Measurements from ENCODE around the gene HEATR5A. TPM values are rescaled to one million over a fixed set of nuclear protein-coding genes. Genes with fewer than 3 reads are reported as not detected.

HEATR5A gene
- polyA plus RNA-seq, 1 of the 3 experiments (the other 2 are of a cell fraction), result 7.1 TPM

GRCh38 chr14:31360919-31361662 is 59.3 kb downstream of the HEATR5A start:
- Histone ChIP-seq H3K9ac (peak overlapping the region; percentile 23; the same call in 1 of the 2 replicates), H3K4me3 (ENCODE audit: low read depth in 2 of 2, low read length in 1 of 2) (no peak overlapping the region), H3K9me3 (no peaks in the 10 kb centered on the region), H3K9me2 (no peaks in the 10 kb centered on the region), H3K79me2 (ENCODE audit: insufficient read depth) (no peaks in the 10 kb centered on the region), H3F3A (replicated peaks; ENCODE audit: insufficient read depth) (peaks cover 19% of the 10 kb centered on the region), H4K20me1 (ENCODE audit: insufficient read depth) (no peaks in the 10 kb centered on the region), H3K36me3 (replicated peaks in 1 of 2; ENCODE audit: control insufficient read depth in 1 of 2, insufficient read depth in 2 of 2, low read length in 1 of 2) (peaks cover 9 to 20% of the 10 kb centered on the region in 2 experiments), H3K4me1 (ENCODE audit: control insufficient read depth in 1 of 2, insufficient read depth in 2 of 2, low read depth in 1 of 2, low read length in 1 of 2) (peaks cover 0 to 14% of the 10 kb centered on the region in 2 experiments; a peak in 1 of 4 replicates), H2AFZ (ENCODE audit: low read depth) (peak overlapping the region; percentile 32; the same call in 1 of the 2 replicates), H3K27me3 (ENCODE audit: insufficient read depth) (no peaks in the 10 kb centered on the region), H3K4me2 (no peak overlapping the region), H3K27ac (ENCODE audit: low read depth in 2 of 2, low read length in 1 of 2) (peak overlapping the region in 1 of 2 experiments; percentile 71; a peak in 2 of 4 replicates)
- TF ChIP-seq FOSL2 (IDR thresholded peaks at IDR 0.05; ENCODE audit: borderline replicate concordance, low read depth) (0 out of 2 replicates have a peak, but pooled peaks have one; percentile 1), MXI1 (IDR thresholded peaks at IDR 0.05; ENCODE audit: low read depth, low read length) (no peak)
- no peak for DNase-seq
- WGBS (ENCODE audit: low lambda C conversion rate), result 91% methylated on average over 3 of the region's 3 CpGs
- ChIA-PET CTCF (interaction anchor here (2.5 to 3.3 kb wide), 2 partner anchors 89 to 153 kb away, joined by 7 to 12 read pairs; partner anchors contain the start of gene HECTD1), POLR2A (no interaction called here)

- TF ChIP-seq GATA2 (CRISPR knock-in tag; IDR thresholded peaks at IDR 0.05) (no peak), RAD21 (IDR thresholded peaks at IDR 0.05; ENCODE audit: low read length) (no peak), NRF1 (IDR thresholded peaks at IDR 0.05; ENCODE audit: low read depth, low read length) (no peak), ELF1 (IDR thresholded peaks at IDR 0.05) (no peak), FOXJ3 (CRISPR knock-in tag; IDR thresholded peaks at IDR 0.05) (no peak), REST (IDR thresholded peaks at IDR 0.05; ENCODE audit: low read depth, low read length) (no peak), MEF2A (IDR thresholded peaks at IDR 0.05; ENCODE audit: borderline replicate concordance, low read depth) (no peak), MXI1 (IDR thresholded peaks at IDR 0.05; ENCODE audit: low read depth, low read length) (no peak), FOSL2 (IDR thresholded peaks at IDR 0.05; ENCODE audit: borderline replicate concordance, low read depth) (no peak), JUND (IDR thresholded peaks at IDR 0.05) (no peak), TCF12 (IDR thresholded peaks at IDR 0.05) (no peak), EP300 (IDR thresholded peaks at IDR 0.05; ENCODE audit: borderline replicate concordance in 1 of 2, low read depth in 1 of 2, low read length in 1 of 2) (no peak), TAF1 (IDR thresholded peaks at IDR 0.05; ENCODE audit: borderline replicate concordance, low read depth, low read length) (no peak), CTCF (IDR thresholded peaks at IDR 0.05) (no peak), RFX5 (IDR thresholded peaks at IDR 0.05; ENCODE audit: low read length) (no peak), POLR2AphosphoS5 (IDR thresholded peaks at IDR 0.05; ENCODE audit: low read depth, low read length) (no peak)
- H3K27me3 ChIP-seq (ENCODE audit: insufficient read depth), result no peaks in the 10 kb centered on the region
- DNase-seq, result no peak
- H3K9me2 ChIP-seq, result no peaks in the 10 kb centered on the region
- peaks cover 9 to 23% of the 10 kb centered on the region in 2 experiments for H3K36me3 ChIP-seq (replicated peaks in 1 of 2; ENCODE audit: control insufficient read depth in 1 of 2, insufficient read depth in 2 of 2, low read length in 1 of 2)
- H2AFZ ChIP-seq (ENCODE audit: low read depth), result no peak overlapping the region
- no peaks in the 10 kb centered on the region for H3K79me2 ChIP-seq (ENCODE audit: insufficient read depth)
- ChIA-PET POLR2A (no interaction called here), CTCF (interaction anchor here (1.4 to 1.6 kb wide), 2 partner anchors 10 to 27 kb away, joined by 4 to 5 read pairs; no protein-coding TSS in a partner anchor)
- H3K27ac ChIP-seq (ENCODE audit: low read depth in 2 of 2, low read length in 1 of 2), result peak overlapping the region in 1 of 2 experiments; percentile 34; a peak in 2 of 4 replicates
- H3F3A ChIP-seq (replicated peaks; ENCODE audit: insufficient read depth), result peaks cover 19% of the 10 kb centered on the region
- no peak overlapping the region for H3K4me3 ChIP-seq (ENCODE audit: low read depth in 2 of 2, low read length in 1 of 2)
- H4K20me1 ChIP-seq (ENCODE audit: insufficient read depth), result no peaks in the 10 kb centered on the region
- peaks cover 0 to 14% of the 10 kb centered on the region in 2 experiments; a peak in 1 of 4 replicates for H3K4me1 ChIP-seq (ENCODE audit: control insufficient read depth in 1 of 2, insufficient read depth in 2 of 2, low read depth in 1 of 2, low read length in 1 of 2)
- H3K9ac ChIP-seq, result no peak overlapping the region
- WGBS (ENCODE audit: low lambda C conversion rate), result 45% methylated on average over 3 of the region's 3 CpGs
- H3K9me3 ChIP-seq, result no peaks in the 10 kb centered on the region
- H3K4me2 ChIP-seq, result no peak overlapping the region
Observed at GRCh38 chr14:31357279-31357678, 63.1 kb downstream of the HEATR5A start.
